ENCODE measurements around the gene LDHA.
"Not testable (repeated sequence)": the region's sequence is repeated elsewhere in the genome, so short reads cannot be mapped to it uniquely, and the experiment has no call there.

- TF ChIP-seq POLR2A, POLR2AphosphoS5, TAF1, POU2F2 (IDR thresholded peaks at IDR 0.05; ENCODE audit: low read depth, low read length): not testable (repeated sequence)
These were observed 6.7 kb downstream of the LDHA start for GRCh38 chr11:18401077-18401476.

All from GM12891 (cell line).